ENCODE measurements around the gene CMTM5. TPM values are rescaled to one million over a fixed set of nuclear protein-coding genes. Genes with fewer than 3 reads are reported as not detected.

Gene CMTM5
- total and polyA plus RNA-seq, 5 donors = 0.36 to 13.9 (median 1.3) TPM

DNA sequence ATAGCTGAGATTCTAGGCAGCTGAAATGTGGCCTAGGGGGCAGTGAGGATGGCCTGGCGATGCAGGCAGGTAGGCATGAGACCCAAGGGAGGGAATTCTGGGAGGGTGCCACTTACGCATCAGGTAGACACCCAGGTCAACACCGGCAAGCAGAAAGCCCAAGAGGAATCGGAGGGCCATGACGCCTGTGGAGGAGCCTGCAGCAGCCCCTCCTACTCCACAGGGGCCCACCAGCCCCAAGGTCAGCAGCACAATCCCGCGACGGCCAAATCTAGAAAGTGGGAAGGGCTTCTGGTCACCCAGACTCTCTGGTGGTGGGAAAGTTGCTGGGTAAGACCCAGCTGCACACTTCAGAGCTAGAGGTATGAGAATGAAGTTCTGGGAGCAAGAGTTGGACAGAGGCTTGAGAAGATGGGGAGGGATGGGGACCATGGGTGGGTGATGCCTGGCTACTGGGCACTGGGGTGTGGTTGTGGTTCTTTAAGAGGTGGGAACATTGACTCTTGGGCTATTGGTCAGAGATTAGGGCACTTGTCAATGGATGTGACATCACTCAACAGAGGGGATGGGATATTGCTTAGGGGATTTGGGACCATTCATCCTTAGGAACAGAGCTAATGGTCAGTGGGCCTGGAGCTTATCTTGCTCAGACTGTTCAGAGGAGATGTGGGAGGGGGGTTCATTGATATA is 27.5 kb upstream of the CMTM5 start:
- no peak for ATAC-seq
- Histone ChIP-seq H3K27ac (ENCODE audit: low read length) (no peak overlapping the region), H3K27me3 (ENCODE audit: control insufficient read depth, insufficient read depth) (no peaks in the 10 kb centered on the region), H3K4me1 (ENCODE audit: control insufficient read depth, insufficient read depth, low read length) (peaks cover 4% of the 10 kb centered on the region), H3K4me3 (ENCODE audit: low read length) (no peak overlapping the region), H3K9me3 (ENCODE audit: control insufficient read depth, low read length) (no peaks in the 10 kb centered on the region)
- 90% methylated on average over 8 of the region's 8 CpGs for WGBS
- intact Hi-C loops (cut with DNase I) = no loop called here
- peak in 1 of 3 donors; percentile 24 for DNase-seq

GRCh38 chr14:23351681-23352505 is 25.0 kb upstream of the CMTM5 start:
- no peaks in the 10 kb centered on the region for H3K27me3 ChIP-seq (ENCODE audit: control insufficient read depth, insufficient read depth)
- ATAC-seq (peak; percentile 36 to 44), DNase-seq (peak in 2 of 3 donors; percentile 72)
- peak overlapping the region; percentile 50 for H3K4me3 ChIP-seq (ENCODE audit: low read length)
- H3K9me3 ChIP-seq (ENCODE audit: control insufficient read depth, low read length) = no peaks in the 10 kb centered on the region
- 11% methylated on average over 61 of the region's 61 CpGs for WGBS
- peaks cover 4% of the 10 kb centered on the region for H3K4me1 ChIP-seq (ENCODE audit: control insufficient read depth, insufficient read depth, low read length)
- intact Hi-C loops (cut with DNase I) = no loop called here
- no peak overlapping the region for H3K27ac ChIP-seq (ENCODE audit: low read length)

- DNase-seq (peak; percentile 85 to 94 (median 92)), ATAC-seq (peak; percentile 92 to 93)
- WGBS = 2% methylated on average over 42 of the region's 42 CpGs
- peak within 1 kb of the TSS; percentile 50 for H3K4me3 ChIP-seq (ENCODE audit: low read length)
- H3K27me3 ChIP-seq (ENCODE audit: control insufficient read depth, insufficient read depth) = no peaks in the 10 kb centered on the region
- H3K4me1 ChIP-seq (ENCODE audit: control insufficient read depth, insufficient read depth, low read length) = peaks cover 4% of the 10 kb centered on the region
- no peaks in the 10 kb centered on the region for H3K9me3 ChIP-seq (ENCODE audit: control insufficient read depth, low read length)
- intact Hi-C loops (cut with DNase I) = no loop called here
- peak within 1 kb of the TSS; percentile 3 for H3K27ac ChIP-seq (ENCODE audit: low read length)
Observed at GRCh38 chr14:23352506-23353432, 24.1 kb upstream of the CMTM5 start, which contains the start of gene SLC22A17. Gene SLC22A17, minus strand, starts transcription at chr14:23352887.

- DNase-seq (peak in 1 of 3 donors; percentile 33), ATAC-seq (no peak)
- no peak overlapping the region for H3K4me3 ChIP-seq (ENCODE audit: low read length)
- 77% methylated on average over 5 of the region's 5 CpGs for WGBS
- no peak overlapping the region for H3K27ac ChIP-seq (ENCODE audit: low read length)
- no peaks in the 10 kb centered on the region for H3K9me3 ChIP-seq (ENCODE audit: control insufficient read depth, low read length)
- H3K4me1 ChIP-seq (ENCODE audit: control insufficient read depth, insufficient read depth, low read length) = peaks cover 4% of the 10 kb centered on the region
- intact Hi-C loops (cut with DNase I) = no loop called here
- no peaks in the 10 kb centered on the region for H3K27me3 ChIP-seq (ENCODE audit: control insufficient read depth, insufficient read depth)
Observed at GRCh38 chr14:23353433-23353780, 23.4 kb upstream of the CMTM5 start.

DNA sequence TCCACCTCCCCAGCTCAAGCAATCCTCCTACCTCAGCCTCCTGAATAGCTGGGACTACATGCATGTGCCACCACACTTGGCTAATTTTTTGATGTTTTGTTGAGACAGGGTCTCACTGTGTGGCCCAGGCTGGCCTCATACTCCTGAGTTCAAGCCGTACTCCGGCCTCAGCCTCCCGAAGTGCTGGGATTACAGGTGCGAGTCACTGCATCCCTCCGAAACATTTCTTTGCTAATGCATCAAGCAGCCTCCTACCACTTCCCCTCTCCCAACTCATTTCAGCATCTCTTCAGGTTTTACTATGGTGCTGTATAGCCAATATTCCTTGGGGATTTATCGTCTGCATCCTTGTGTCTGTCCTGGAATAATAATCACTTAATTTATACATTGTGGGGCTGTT is 21.9 kb upstream of the CMTM5 start:
- H3K9me3 ChIP-seq (ENCODE audit: control insufficient read depth, low read length) = no peaks in the 10 kb centered on the region
- intact Hi-C loops (cut with DNase I) = no loop called here
- no peak overlapping the region for H3K27ac ChIP-seq (ENCODE audit: low read length)
- H3K27me3 ChIP-seq (ENCODE audit: control insufficient read depth, insufficient read depth) = no peaks in the 10 kb centered on the region
- peaks cover 4% of the 10 kb centered on the region for H3K4me1 ChIP-seq (ENCODE audit: control insufficient read depth, insufficient read depth, low read length)
- WGBS = 85% methylated on average over 6 of the region's 6 CpGs
- ATAC-seq = no peak
- DNase-seq = peak in 1 of 3 donors; percentile 5
- no peak overlapping the region for H3K4me3 ChIP-seq (ENCODE audit: low read length)

DNA sequence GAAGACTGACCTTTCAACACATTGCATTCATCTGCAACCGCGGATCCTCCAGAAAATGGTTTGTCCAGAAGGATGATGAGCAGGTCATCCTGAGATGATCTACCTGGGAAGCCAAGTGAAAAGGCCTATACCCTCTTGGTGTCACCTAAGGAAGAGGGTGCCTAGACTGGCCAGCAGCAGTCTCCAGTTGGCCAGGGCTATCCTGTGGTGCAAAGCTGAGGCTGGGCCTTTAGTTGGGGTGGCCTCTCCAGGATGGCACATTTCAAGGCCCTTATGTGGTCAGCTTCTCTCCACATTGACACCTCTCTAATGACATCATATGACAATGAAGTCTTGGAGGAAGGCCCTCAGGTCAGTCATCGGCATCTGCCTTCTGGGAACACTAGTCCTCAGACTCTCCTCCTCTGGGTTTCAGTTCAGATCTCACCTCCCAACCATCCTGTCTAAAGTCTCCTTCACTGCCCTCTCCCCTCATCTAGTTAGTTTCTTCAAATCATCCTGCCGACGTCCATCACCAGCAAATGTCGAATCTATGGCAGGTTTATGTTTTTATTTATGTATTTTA is 20.9 kb upstream of the CMTM5 start:
- Histone ChIP-seq H3K27ac (ENCODE audit: low read length) (no peak overlapping the region), H3K27me3 (ENCODE audit: control insufficient read depth, insufficient read depth) (no peaks in the 10 kb centered on the region), H3K4me3 (ENCODE audit: low read length) (no peak overlapping the region), H3K4me1 (ENCODE audit: control insufficient read depth, insufficient read depth, low read length) (peaks cover 4% of the 10 kb centered on the region), H3K9me3 (ENCODE audit: control insufficient read depth, low read length) (no peaks in the 10 kb centered on the region)
- no peak for ATAC-seq
- intact Hi-C loops (cut with DNase I) = no loop called here
- DNase-seq = peak in 1 of 3 donors; percentile 32
- WGBS = 83% methylated on average over 6 of the region's 6 CpGs

DNA sequence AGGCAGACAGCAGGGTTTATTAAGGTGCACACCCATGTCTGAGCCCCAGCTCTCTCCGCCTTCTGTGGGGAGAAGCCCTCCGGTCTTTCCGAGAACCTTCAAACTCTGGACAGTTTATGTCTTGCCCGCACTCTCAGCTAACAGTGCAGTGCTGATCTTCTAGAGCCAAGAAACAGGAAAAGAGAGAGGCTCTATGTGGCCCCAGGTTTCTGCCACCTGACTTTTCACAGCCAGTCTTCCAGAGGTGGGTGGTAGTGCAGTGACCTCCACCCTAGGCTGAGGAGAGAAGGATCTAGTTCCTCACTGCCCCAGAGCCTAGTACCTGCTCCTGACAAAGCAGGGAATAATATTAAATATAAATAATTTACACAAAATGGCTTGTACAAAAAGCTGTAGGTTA is 20.2 kb upstream of the CMTM5 start:
- DNase-seq (no peak), ATAC-seq (no peak)
- no peak overlapping the region for H3K4me3 ChIP-seq (ENCODE audit: low read length)
- H3K27ac ChIP-seq (ENCODE audit: low read length) = no peak overlapping the region
- 91% methylated on average over 4 of the region's 4 CpGs for WGBS
- peaks cover 4% of the 10 kb centered on the region for H3K4me1 ChIP-seq (ENCODE audit: control insufficient read depth, insufficient read depth, low read length)
- intact Hi-C loops (cut with DNase I) = no loop called here
- no peaks in the 10 kb centered on the region for H3K9me3 ChIP-seq (ENCODE audit: control insufficient read depth, low read length)
- no peaks in the 10 kb centered on the region for H3K27me3 ChIP-seq (ENCODE audit: control insufficient read depth, insufficient read depth)

- H3K27me3 ChIP-seq (ENCODE audit: control insufficient read depth, insufficient read depth) = no peaks in the 10 kb centered on the region
- peaks cover 4% of the 10 kb centered on the region for H3K4me1 ChIP-seq (ENCODE audit: control insufficient read depth, insufficient read depth, low read length)
- ATAC-seq (no peak), DNase-seq (peak in 2 of 3 donors; percentile 46 to 51)
- no peak overlapping the region for H3K4me3 ChIP-seq (ENCODE audit: low read length)
- 83% methylated on average over 8 of the region's 8 CpGs for WGBS
- no peaks in the 10 kb centered on the region for H3K9me3 ChIP-seq (ENCODE audit: control insufficient read depth, low read length)
- intact Hi-C loops (cut with DNase I) = no loop called here
- H3K27ac ChIP-seq (ENCODE audit: low read length) = no peak overlapping the region
Observed at GRCh38 chr14:23357261-23357660, 19.6 kb upstream of the CMTM5 start.

DNA sequence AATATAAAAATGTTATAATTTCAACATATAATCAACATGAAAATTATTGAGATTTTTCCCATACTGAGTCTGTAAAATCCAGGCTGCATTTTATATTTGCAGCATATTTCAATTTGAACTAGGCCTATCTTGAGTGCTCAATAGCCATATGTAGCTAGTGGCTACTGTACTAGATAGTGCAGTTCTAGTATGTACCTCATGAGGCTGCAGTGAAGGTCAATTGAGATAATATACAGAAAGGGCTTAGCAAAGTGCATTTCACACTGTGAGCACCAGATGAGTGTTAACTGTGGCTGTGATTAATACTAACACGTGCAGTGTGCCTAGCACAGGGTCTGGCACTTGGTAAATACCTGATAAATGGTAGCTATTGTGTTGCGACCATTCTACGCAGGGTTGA is 18.8 kb upstream of the CMTM5 start:
- H3K4me3 ChIP-seq (ENCODE audit: low read length) = no peak overlapping the region
- no peaks in the 10 kb centered on the region for H3K27me3 ChIP-seq (ENCODE audit: control insufficient read depth, insufficient read depth)
- DNase-seq (no peak), ATAC-seq (no peak)
- H3K9me3 ChIP-seq (ENCODE audit: control insufficient read depth, low read length) = no peaks in the 10 kb centered on the region
- WGBS = 68% methylated on average over 3 of the region's 3 CpGs
- intact Hi-C loops (cut with DNase I) = no loop called here
- H3K4me1 ChIP-seq (ENCODE audit: control insufficient read depth, insufficient read depth, low read length) = peaks cover 4% of the 10 kb centered on the region
- no peak overlapping the region for H3K27ac ChIP-seq (ENCODE audit: low read length)

- Histone ChIP-seq H3K4me3 (ENCODE audit: low read length) (no peak overlapping the region), H3K9me3 (ENCODE audit: control insufficient read depth, low read length) (no peaks in the 10 kb centered on the region), H3K27ac (ENCODE audit: low read length) (no peak overlapping the region), H3K27me3 (ENCODE audit: control insufficient read depth, insufficient read depth) (no peaks in the 10 kb centered on the region), H3K4me1 (ENCODE audit: control insufficient read depth, insufficient read depth, low read length) (no peaks in the 10 kb centered on the region)
- 76% methylated on average over 12 of the region's 12 CpGs for WGBS
- ATAC-seq = no peak
- intact Hi-C loops (cut with DNase I) = no loop called here
- DNase-seq = no peak
Observed at GRCh38 chr14:23358553-23359166, 18.2 kb upstream of the CMTM5 start.

Data from right cardiac atrium (tissue), 5 donors.